CD14-positive monocyte (primary cell): Measurements from ENCODE around the gene ZRANB3. TPM values are rescaled to one million over a fixed set of nuclear protein-coding genes. Genes with fewer than 3 reads are reported as not detected.

Experiments used
- DNase-seq, 3 donors: peaks; one replicate each; pipeline ENCODE4 v3.0.0-alpha.2; 2011 to 2022
- H2AFZ ChIP-seq: 2 replicates; pipeline ENCODE4 v1.6.0; 2012; ENCODE audit warnings: mild to moderate bottlenecking, low read depth, low read length, inconsistent platforms; ENCODE audit not compliant: insufficient read depth, poor library complexity, severe bottlenecking
- H3K27ac ChIP-seq, 2 donors: 1 replicate in 1 of 2; 2 replicates in 1 of 2; pipeline ENCODE4 v1.5.1; 2012 to 2013; ENCODE audit warnings: low read length in 2 of 2, control low read depth in 1 of 2, inconsistent platforms in 1 of 2, low read depth in 1 of 2, mild to moderate bottlenecking in 1 of 2
- H3K27me3 ChIP-seq, 2 donors: one replicate each; pipeline versions ENCODE4 v1.6.0 to v1.6.1; 2011 to 2013; ENCODE audit warnings: low read length in 2 of 2; ENCODE audit not compliant: control insufficient read depth in 2 of 2, insufficient read depth in 2 of 2
- H3K36me3 ChIP-seq, 2 donors: replicated peaks in 1 of 2; 1 replicate in 1 of 2; 2 replicates in 1 of 2; pipeline versions ENCODE4 v1.5.1 to v1.6.1; 2012 to 2013; ENCODE audit warnings: low read length in 2 of 2, control low read depth in 1 of 2, inconsistent platforms in 1 of 2, mild to moderate bottlenecking in 1 of 2; ENCODE audit not compliant: insufficient read depth in 2 of 2, control insufficient read depth in 1 of 2
- H3K4me1 ChIP-seq, 2 donors: 1 replicate in 1 of 2; 2 replicates in 1 of 2; pipeline versions ENCODE4 v1.5.1 to v1.6.1; 2012 to 2013; ENCODE audit warnings: low read length in 2 of 2, control low read depth in 1 of 2, inconsistent platforms in 1 of 2, mild to moderate bottlenecking in 1 of 2, moderate library complexity in 1 of 2; ENCODE audit not compliant: insufficient read depth in 2 of 2, control insufficient read depth in 1 of 2
- H3K4me2 ChIP-seq: replicated peaks from 2 replicates; pipeline ENCODE3; 2012; ENCODE audit warnings: low read length, moderate library complexity, mild to moderate bottlenecking; ENCODE audit not compliant: poor library complexity, severe bottlenecking; ENCODE audit errors: extremely low read depth
- H3K4me3 ChIP-seq, 3 experiments: fragments of 200-600 bp in 1 of 3; sonication (generic) in 1 of 3; replicated peaks in 1 of 3; 1 replicate in 2 of 3; 2 replicates in 1 of 3; pipeline ENCODE4 v1.5.1; 2011 to 2013; ENCODE audit warnings: low read length in 3 of 3, mild to moderate bottlenecking in 3 of 3, control low read depth in 2 of 3, low read depth in 2 of 3, inconsistent platforms in 1 of 3, moderate library complexity in 1 of 3
- H3K79me2 ChIP-seq: 2 replicates; pipeline ENCODE4 v1.6.0; 2012; ENCODE audit warnings: mild to moderate bottlenecking, control low read depth, inconsistent platforms, low read length, moderate library complexity; ENCODE audit not compliant: insufficient read depth
- H3K9ac ChIP-seq: 2 replicates; pipeline ENCODE4 v1.6.0; 2017; ENCODE audit warnings: low read length, mild to moderate bottlenecking; ENCODE audit not compliant: insufficient read depth, poor library complexity, severe bottlenecking
- H3K9me3 ChIP-seq, 2 donors: replicated peaks in 1 of 2; 1 replicate in 1 of 2; 2 replicates in 1 of 2; pipeline versions ENCODE4 v1.5.1 to v1.6.1; 2012 to 2013; ENCODE audit warnings: low read length in 2 of 2, control low read depth in 1 of 2; ENCODE audit not compliant: control insufficient read depth in 1 of 2, insufficient read depth in 1 of 2
- H4K20me1 ChIP-seq: 2 replicates; pipeline ENCODE4 v1.6.0; 2012; ENCODE audit warnings: mild to moderate bottlenecking, low read length, control low read depth, moderate library complexity; ENCODE audit not compliant: insufficient read depth
- H3K27ac Mint-ChIP-seq, 7 donors: one replicate each; pipeline ENCODE4 v1.8.0; 2020; ENCODE audit warnings: mild to moderate bottlenecking in 7 of 7, mixed read lengths in 7 of 7, moderate library complexity in 6 of 7, inconsistent platforms in 2 of 7
- H3K27me3 Mint-ChIP-seq, 3 donors: one replicate each; pipeline ENCODE4 v1.8.0; 2021 to 2022; ENCODE audit warnings: low read depth in 3 of 3, mild to moderate bottlenecking in 3 of 3, mixed read lengths in 3 of 3, moderate library complexity in 3 of 3, inconsistent platforms in 1 of 3
- H3K36me3 Mint-ChIP-seq, 2 donors: one replicate each; pipeline ENCODE4 v1.8.0; 2020; ENCODE audit warnings: mixed read lengths in 2 of 2, inconsistent platforms in 1 of 2, mild to moderate bottlenecking in 1 of 2
- H3K4me1 Mint-ChIP-seq: one replicate; pipeline ENCODE4 v1.8.0; 2020; ENCODE audit warnings: mild to moderate bottlenecking, mixed read lengths
- H3K4me3 Mint-ChIP-seq, 2 donors: one replicate each; pipeline ENCODE4 v1.8.0; 2020; ENCODE audit warnings: mild to moderate bottlenecking in 2 of 2, mixed read lengths in 2 of 2, moderate library complexity in 1 of 2
- H3K9me3 Mint-ChIP-seq, 7 donors: one replicate each; pipeline ENCODE4 v1.8.0; 2020 to 2022; ENCODE audit warnings: mixed read lengths in 7 of 7, mild to moderate bottlenecking in 6 of 7, moderate library complexity in 6 of 7, inconsistent platforms in 2 of 7
- CTCF ChIP-seq: fragments of 200-600 bp; IDR thresholded peaks from one replicate; pipeline ENCODE4 v1.8.0; 2022; ENCODE audit warnings: antibody characterized with exemption, mild to moderate bottlenecking
- WGBS: methylation state at CpG from one replicate; pipeline ENCODE4 v1.1.5; 2013; ENCODE audit warnings: missing lambda C conversion rate; ENCODE audit not compliant: insufficient coverage; 5-methylcytosine and 5-hydroxymethylcytosine counted together
- intact Hi-C, 2 donors: fragments of 100-400 bp; cut with micrococcal nuclease; formaldehyde crosslinking; loops; one replicate each; pipeline versions ENCODE4 v1.15.0 to v1.15.1; 2023
- polyA plus RNA-seq, 3 donors: library from polyadenylated mRNA; depleted of rRNA in 1 of 3; unstranded in 2 of 3; stranded (reverse) in 1 of 3; fragments of 300-500 nt in 2 of 3; fragments of >200 nt in 1 of 3; fragmentation: Illumina TruSeq in 2 of 3; gene quantifications; 1 replicate in 2 of 3; 2 replicates in 1 of 3; pipeline ENCODE4 v1.2.3, GENCODE V29; 2012 to 2021

Gene ZRANB3
- polyA plus RNA-seq, 3 donors = 0.47 to 3.5 (median 0.64) TPM

GRCh38 chr2:135570884-135571283 lies 39.9 kb upstream of the ZRANB3 start:
- Histone ChIP-seq H3K9me3 (no peaks in the 10 kb centered on the region), H3K36me3 (peaks cover 4 to 10% of the 10 kb centered on the region in 2 donors), H3K79me2 (no peaks in the 10 kb centered on the region), H2AFZ (no peak overlapping the region), H4K20me1 (no peaks in the 10 kb centered on the region), H3K9ac (no peak overlapping the region), H3K27ac (no peak overlapping the region), H3K4me2 (no peak overlapping the region), H3K4me1 (no peaks in the 10 kb centered on the region), H3K27me3 (no peaks in the 10 kb centered on the region), H3K4me3 (no peak overlapping the region)
- Mint-ChIP-seq H3K36me3 (peaks cover 21 to 29% of the 10 kb centered on the region in 2 donors), H3K27ac (no peak overlapping the region), H3K4me3 (no peak overlapping the region), H3K4me1 (no peaks in the 10 kb centered on the region), H3K27me3 (no peaks in the 10 kb centered on the region), H3K9me3 (no peaks in the 10 kb centered on the region)
- no peak for DNase-seq
- TF ChIP-seq CTCF = no peak
- intact Hi-C loops = no loop called here
- no CpG with 5 or more reads among the region's 2 CpGs for whole genome bisulfite sequencing

GRCh38 chr2:135563793-135564192 lies 32.8 kb upstream of the ZRANB3 start:
- H3K79me2 ChIP-seq = peaks cover 12% of the 10 kb centered on the region

More at GRCh38 chr2:135563793-135564192, 32.8 kb upstream of the ZRANB3 start:
- H3K27ac Mint-ChIP-seq = no peak overlapping the region
- H4K20me1 ChIP-seq = no peaks in the 10 kb centered on the region
- H3K27me3 Mint-ChIP-seq = no peaks in the 10 kb centered on the region
- H3K36me3 ChIP-seq = peaks cover 0 to 12% of the 10 kb centered on the region in 2 donors
- no peak for TF ChIP-seq CTCF
- 100% methylated on average over 2 of the region's 4 CpGs for WGBS
- intact Hi-C loops = no loop called here
- no peak overlapping the region for H3K4me3 Mint-ChIP-seq
- no peaks in the 10 kb centered on the region for H3K27me3 ChIP-seq
- H3K9me3 ChIP-seq = no peaks in the 10 kb centered on the region
- peak in 1 of 3 donors; percentile 10 for DNase-seq
- no peak overlapping the region for H3K4me3 ChIP-seq
- no peak overlapping the region for H3K9ac ChIP-seq
- peaks cover 22 to 27% of the 10 kb centered on the region in 2 donors for H3K36me3 Mint-ChIP-seq
- peaks cover 3% of the 10 kb centered on the region for H3K4me1 Mint-ChIP-seq
- H2AFZ ChIP-seq = no peak overlapping the region
- H3K4me2 ChIP-seq = no peak overlapping the region
- no peaks in the 10 kb centered on the region for H3K9me3 Mint-ChIP-seq
- no peak overlapping the region for H3K27ac ChIP-seq
- no peaks in the 10 kb centered on the region for H3K4me1 ChIP-seq
